H1 (cell line): ENCODE results near the gene PRKCH. TPM values are rescaled to one million over a fixed set of nuclear protein-coding genes. Genes with fewer than 3 reads are reported as not detected.
A peak's percentile ranks its signal among the peaks of the same experiment; 100 is the strongest.

Experiments
- CTCF ChIA-PET: fragments of 300-600 bp; sonication (Branson Sonifier 250); formaldehyde crosslinking; loops from one replicate; lab custom pipeline; 2021; ENCODE audit not compliant: partially characterized antibody; lab: Charles Lee
- POLR2A ChIA-PET: fragments of 300-600 bp; sonication (Branson Sonifier 250); formaldehyde crosslinking; loops from one replicate; lab custom pipeline; 2021; ENCODE audit warnings: inconsistent platforms; ENCODE audit not compliant: partially characterized antibody; lab: Charles Lee
- DNase-seq, 2 experiments: peaks; one replicate each; pipeline versions ENCODE4 v3.0.0 to v3.0.0-alpha.2; 2010 to 2022; ENCODE audit warnings: low spot score in 2 of 2, low read depth in 1 of 2, mixed read lengths in 1 of 2
- FAIRE-seq: peaks from 2 replicates; lab custom pipeline; 2011; peaks lifted over from hg19 to GRCh38; lab: Jason Lieb, UNC
- H2AFZ ChIP-seq: 2 replicates; pipeline ENCODE4 v1.8.1; 2012; ENCODE audit warnings: low read length, inconsistent platforms
- H2AK5ac ChIP-seq: 2 replicates; pipeline ENCODE4 v1.6.1; 2013; ENCODE audit warnings: low read depth, low read length
- H2BK120ac ChIP-seq: replicated peaks from 2 replicates; pipeline ENCODE3; 2013; ENCODE audit warnings: low read depth, low read length, inconsistent platforms
- H2BK12ac ChIP-seq: 2 replicates; pipeline ENCODE4 v1.6.1; 2013; ENCODE audit warnings: low read depth, low read length
- H2BK15ac ChIP-seq: 2 replicates; pipeline ENCODE4 v1.6.1; 2013; ENCODE audit warnings: low read length
- H2BK20ac ChIP-seq: 2 replicates; pipeline ENCODE4 v1.6.1; 2013; ENCODE audit warnings: low read length
- H2BK5ac ChIP-seq: 2 replicates; pipeline ENCODE4 v1.6.1; 2013; ENCODE audit warnings: low read depth, low read length
- H3K14ac ChIP-seq: 2 replicates; pipeline ENCODE4 v1.6.1; 2013; ENCODE audit warnings: inconsistent platforms; ENCODE audit not compliant: insufficient read length
- H3K18ac ChIP-seq: 2 replicates; pipeline ENCODE4 v1.6.1; 2013; ENCODE audit warnings: low read length; ENCODE audit errors: extremely low read depth
- H3K23ac ChIP-seq: 2 replicates; pipeline ENCODE4 v1.6.1; 2013; ENCODE audit warnings: inconsistent platforms; ENCODE audit not compliant: insufficient read length
- H3K23me2 ChIP-seq: 2 replicates; pipeline ENCODE4 v1.6.1; 2013; ENCODE audit warnings: low read depth, low read length
- H3K27ac ChIP-seq: 2 replicates; pipeline ENCODE4 v1.6.1; 2011; ENCODE audit warnings: low read depth, low read length, inconsistent platforms
- H3K27me3 ChIP-seq, 4 experiments: replicated peaks in 1 of 4; 1 replicate in 1 of 4; 2 replicates in 3 of 4; pipeline versions ENCODE4 v1.6.1 to v1.8.1; 2011 to 2013; ENCODE audit warnings: low read length in 3 of 4, mild to moderate bottlenecking in 3 of 4, inconsistent platforms in 2 of 4, mixed read lengths in 2 of 4, moderate library complexity in 1 of 4; ENCODE audit not compliant: control insufficient read depth in 3 of 4, insufficient read depth in 3 of 4; ENCODE audit errors: extremely low read depth in 1 of 4
- H3K36me3 ChIP-seq, 4 experiments: 2 replicates each; pipeline versions ENCODE4 v1.6.1 to v1.8.1; 2011 to 2013; ENCODE audit warnings: mild to moderate bottlenecking in 4 of 4, low read length in 3 of 4, moderate library complexity in 2 of 4, control low read depth in 1 of 4, inconsistent platforms in 1 of 4; ENCODE audit not compliant: insufficient read depth in 4 of 4, control insufficient read depth in 2 of 4
- H3K4ac ChIP-seq: replicated peaks from 2 replicates; pipeline ENCODE3; 2013; ENCODE audit warnings: low read length, low read depth, mixed read lengths, inconsistent platforms; ENCODE audit not compliant: insufficient read length
- H3K4me1 ChIP-seq, 4 experiments: replicated peaks in 1 of 4; 1 replicate in 1 of 4; 2 replicates in 3 of 4; pipeline versions ENCODE4 v1.6.1 to v1.8.1; 2011 to 2013; ENCODE audit warnings: low read length in 3 of 4, inconsistent platforms in 2 of 4, mixed read lengths in 1 of 4; ENCODE audit not compliant: insufficient read depth in 4 of 4, control insufficient read depth in 3 of 4
- H3K4me2 ChIP-seq, 2 experiments: 2 replicates each; pipeline versions ENCODE4 v1.6.1 to v1.8.1; 2011 to 2013; ENCODE audit warnings: low read depth in 2 of 2, low read length in 2 of 2, control low read depth in 1 of 2, inconsistent platforms in 1 of 2, mild to moderate bottlenecking in 1 of 2; ENCODE audit not compliant: insufficient read depth in 1 of 2
- H3K4me3 ChIP-seq, 4 experiments: fragments of 200-600, 300-600 bp in 1 of 4; sonication (generic), shearing (Covaris generic), sonication (Bioruptor Twin) in 1 of 4; 2 replicates each; pipeline versions ENCODE4 v1.5.1 to v1.8.1; 2011 to 2016; ENCODE audit warnings: low read length in 4 of 4, low read depth in 3 of 4, control low read depth in 2 of 4, inconsistent platforms in 2 of 4, mild to moderate bottlenecking in 2 of 4, mixed read lengths in 1 of 4, moderate library complexity in 1 of 4; ENCODE audit not compliant: insufficient read depth in 2 of 4; ENCODE audit errors: extremely low read depth in 1 of 4
- H3K56ac ChIP-seq: replicated peaks from 2 replicates; pipeline ENCODE3; 2013; ENCODE audit warnings: low read depth, mild to moderate bottlenecking, mixed read lengths, low read length, inconsistent platforms; ENCODE audit not compliant: insufficient read length
- H3K79me1 ChIP-seq: 2 replicates; pipeline ENCODE4 v1.6.1; 2013; ENCODE audit warnings: low read depth, low read length, control low read depth
- H3K79me2 ChIP-seq, 2 experiments: 2 replicates each; pipeline versions ENCODE4 v1.6.1 to v1.8.1; 2012 to 2013; ENCODE audit warnings: low read length in 2 of 2, mild to moderate bottlenecking in 2 of 2, inconsistent platforms in 1 of 2; ENCODE audit not compliant: insufficient read depth in 2 of 2, control insufficient read depth in 1 of 2
- H3K9ac ChIP-seq, 4 experiments: replicated peaks in 1 of 4; 1 replicate in 1 of 4; 2 replicates in 3 of 4; pipeline versions ENCODE4 v1.6.1 to v1.8.1; 2011 to 2013; ENCODE audit warnings: low read depth in 3 of 4, low read length in 3 of 4, control low read depth in 2 of 4, mild to moderate bottlenecking in 2 of 4, moderate library complexity in 2 of 4, inconsistent platforms in 1 of 4; ENCODE audit errors: extremely low read depth in 1 of 4
- H3K9me3 ChIP-seq, 2 experiments: 2 replicates each; pipeline versions ENCODE4 v1.6.1 to v1.8.1; 2012 to 2013; ENCODE audit warnings: mild to moderate bottlenecking in 2 of 2, moderate library complexity in 2 of 2, control low read depth in 1 of 2, inconsistent platforms in 1 of 2, low read depth in 1 of 2, low read length in 1 of 2, mixed read lengths in 1 of 2; ENCODE audit not compliant: insufficient read depth in 2 of 2
- H4K20me1 ChIP-seq, 2 experiments: replicated peaks in 1 of 2; 2 replicates each; pipeline versions ENCODE3 to v1.8.1; 2011 to 2013; ENCODE audit warnings: inconsistent platforms in 2 of 2, low read length in 2 of 2, mild to moderate bottlenecking in 1 of 2; ENCODE audit not compliant: insufficient read depth in 2 of 2, control insufficient read depth in 1 of 2
- H4K5ac ChIP-seq: 2 replicates; pipeline ENCODE4 v1.6.1; 2013; ENCODE audit warnings: low read length, low read depth, mixed read lengths, inconsistent platforms; ENCODE audit not compliant: insufficient read length
- H4K8ac ChIP-seq: 2 replicates; pipeline ENCODE4 v1.8.0; 2013; ENCODE audit warnings: mild to moderate bottlenecking, moderate library complexity, low read length, inconsistent platforms; ENCODE audit not compliant: insufficient read depth; ENCODE audit errors: extremely low read depth
- H4K91ac ChIP-seq: replicated peaks from 2 replicates; pipeline ENCODE3; 2013; ENCODE audit warnings: low read length, mixed read lengths, inconsistent platforms; ENCODE audit not compliant: insufficient read length
- POLR2A ChIP-seq, 2 experiments: IDR thresholded peaks; 1 replicate in 1 of 2; 2 replicates in 1 of 2; pipeline ENCODE4 v1.6.1; 2011; ENCODE audit warnings: low read depth in 2 of 2, low read length in 2 of 2, mild to moderate bottlenecking in 2 of 2; ENCODE audit errors: control extremely low read depth in 1 of 2
- POU5F1 ChIP-seq: IDR thresholded peaks from 2 replicates; pipeline ENCODE4 v1.6.1; 2011; ENCODE audit warnings: low read depth, mild to moderate bottlenecking, low read length, moderate library complexity
- RFX5 ChIP-seq: IDR thresholded peaks from 2 replicates; pipeline ENCODE4 v1.6.1; 2011; ENCODE audit warnings: low read depth, low read length, improper control_type of control experiment, borderline replicate concordance
- SP2 ChIP-seq: IDR thresholded peaks from 2 replicates; pipeline ENCODE4 v1.6.1; 2012; ENCODE audit warnings: mild to moderate bottlenecking, low read length, inconsistent platforms
- WGBS, 2 experiments: shearing (Covaris generic) in 1 of 2; methylation state at CpG; one replicate each; pipeline versions ENCODE4 v1.1.6 to v1.1.7; 2013 to 2015; ENCODE audit warnings: low lambda C conversion rate in 2 of 2, mixed read lengths in 2 of 2, inconsistent platforms in 1 of 2, low coverage in 1 of 2, missing lambda C conversion rate in 1 of 2; ENCODE audit not compliant: insufficient replicate concordance in 2 of 2, insufficient coverage in 1 of 2, insufficient read length in 1 of 2; ENCODE audit errors: extremely low coverage in 1 of 2, missing lambda C conversion rate in 1 of 2; 5-methylcytosine and 5-hydroxymethylcytosine counted together
- polyA plus RNA-seq, 7 experiments: library from polyadenylated mRNA; depleted of rRNA in 3 of 7; stranded (reverse) in 5 of 7; unstranded in 2 of 7; fragments of >200 nt in 5 of 7; fragments of 200-250 nt in 2 of 7; gene quantifications; 1 replicate in 5 of 7; 2 replicates in 1 of 7; 4 replicates in 1 of 7; pipeline versions ENCODE4 v1.2.1 to v1.2.3, GENCODE V29; 2011 to 2013; ENCODE audit warnings: missing spikeins in 2 of 7, mixed read lengths in 2 of 7
- total RNA-seq: library from RNA; stranded (reverse); fragmentation: NEBNext Ultra II Directional; extraction: Animal tissue kit (Norgen Biotek cat#: 25700); gene quantifications from 2 replicates; pipeline ENCODE4 v1.2.1, GENCODE V29; 2021
- TF ChIP-seq, protein P1 (sequence below): IDR thresholded peaks from 2 replicates; pipeline ENCODE4 v1.6.1; 2011; ENCODE audit warnings: low read length, improper control_type of control experiment
- TF ChIP-seq, protein P2 (sequence below): IDR thresholded peaks from 2 replicates; pipeline ENCODE4 v1.6.1; 2012; ENCODE audit warnings: low read length, inconsistent platforms

PRKCH gene
- total and polyA plus RNA-seq, 2 of the 8 experiments (the other 6 are each of a cell fraction or from before 2014, with no cell fraction given) = 6.4 to 7.0 TPM

DNA sequence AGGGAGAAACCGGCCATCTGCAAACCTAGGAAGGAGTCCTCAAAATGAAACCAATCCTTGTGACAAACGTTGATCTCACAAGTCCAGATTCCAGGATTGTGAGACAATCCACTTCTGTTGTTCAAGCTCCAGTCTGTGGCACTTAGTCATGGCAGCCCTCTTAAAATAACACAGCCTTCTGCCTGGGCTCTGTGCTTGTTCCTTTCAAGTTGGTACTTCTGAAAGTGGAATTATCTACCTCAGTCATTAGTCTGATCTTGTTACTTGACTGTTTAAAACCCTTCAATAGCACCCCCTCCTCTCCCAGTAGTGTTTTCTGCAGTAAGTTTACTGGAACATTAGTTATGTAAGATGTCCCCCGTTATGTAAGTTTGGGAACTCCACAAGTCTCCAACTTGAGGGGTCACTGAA lies 263.0 kb downstream of the PRKCH start:
- Histone ChIP-seq H2BK15ac (0 out of 2 replicates have a peak overlapping the region, but pooled peaks have one; percentile 61), H4K20me1 (no peaks in the 10 kb centered on the region), H3K4ac (no peak overlapping the region), H3K56ac (no peak overlapping the region), H2BK20ac (no peak overlapping the region), H3K18ac (no peak overlapping the region), H2AK5ac (no peak overlapping the region), H4K5ac (no peak overlapping the region), H3K23me2 (no peaks in the 10 kb centered on the region), H3K27me3 (no peaks in the 10 kb centered on the region), H2BK12ac (no peak overlapping the region), H4K8ac (no peak overlapping the region), H2BK120ac (no peak overlapping the region), H3K9me3 (no peaks in the 10 kb centered on the region), H3K36me3 (no peaks in the 10 kb centered on the region), H3K4me3 (no peak overlapping the region), H3K4me1 (peaks cover 0 to 2% (median 0%) of the 10 kb centered on the region in 4 experiments; a peak in 1 of 7 replicates), H4K91ac (no peak overlapping the region), H2BK5ac (no peak overlapping the region), H3K4me2 (no peak overlapping the region), H3K14ac (no peak overlapping the region), H3K9ac (no peak overlapping the region), H2AFZ (no peak overlapping the region), H3K79me1 (no peaks in the 10 kb centered on the region), H3K23ac (no peak overlapping the region), H3K27ac (no peak overlapping the region), H3K79me2 (no peaks in the 10 kb centered on the region)
- ChIA-PET CTCF (no interaction called here), POLR2A (no interaction called here)
- WGBS, 2 experiments = 75% methylated on average over 3 of the region's 3 CpGs; no CpG with 5 or more reads in 1 of the 2 experiments
- no peak for FAIRE-seq
- no peak for DNase-seq
- no peak for TF ChIP-seq RFX5
- TF ChIP-seq, protein P1, sequence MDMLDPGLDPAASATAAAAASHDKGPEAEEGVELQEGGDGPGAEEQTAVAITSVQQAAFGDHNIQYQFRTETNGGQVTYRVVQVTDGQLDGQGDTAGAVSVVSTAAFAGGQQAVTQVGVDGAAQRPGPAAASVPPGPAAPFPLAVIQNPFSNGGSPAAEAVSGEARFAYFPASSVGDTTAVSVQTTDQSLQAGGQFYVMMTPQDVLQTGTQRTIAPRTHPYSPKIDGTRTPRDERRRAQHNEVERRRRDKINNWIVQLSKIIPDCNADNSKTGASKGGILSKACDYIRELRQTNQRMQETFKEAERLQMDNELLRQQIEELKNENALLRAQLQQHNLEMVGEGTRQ = no peak
- TF ChIP-seq POU5F1 = no peak
- no peak for TF ChIP-seq POLR2A (IDR thresholded peaks at IDR 0.05; ENCODE audit: control extremely low read depth in 1 of 2, low read depth in 2 of 2, low read length in 2 of 2)
- TF ChIP-seq, protein P2, sequence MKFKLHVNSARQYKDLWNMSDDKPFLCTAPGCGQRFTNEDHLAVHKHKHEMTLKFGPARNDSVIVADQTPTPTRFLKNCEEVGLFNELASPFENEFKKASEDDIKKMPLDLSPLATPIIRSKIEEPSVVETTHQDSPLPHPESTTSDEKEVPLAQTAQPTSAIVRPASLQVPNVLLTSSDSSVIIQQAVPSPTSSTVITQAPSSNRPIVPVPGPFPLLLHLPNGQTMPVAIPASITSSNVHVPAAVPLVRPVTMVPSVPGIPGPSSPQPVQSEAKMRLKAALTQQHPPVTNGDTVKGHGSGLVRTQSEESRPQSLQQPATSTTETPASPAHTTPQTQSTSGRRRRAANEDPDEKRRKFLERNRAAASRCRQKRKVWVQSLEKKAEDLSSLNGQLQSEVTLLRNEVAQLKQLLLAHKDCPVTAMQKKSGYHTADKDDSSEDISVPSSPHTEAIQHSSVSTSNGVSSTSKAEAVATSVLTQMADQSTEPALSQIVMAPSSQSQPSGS = no peak
- TF ChIP-seq SP2 = no peak
